Measurements from ENCODE around the gene GFY.
"Not testable (repeated sequence)": the region's sequence is repeated elsewhere in the genome, so short reads cannot be mapped to it uniquely, and the experiment has no call there.

Gene GFY

DNA sequence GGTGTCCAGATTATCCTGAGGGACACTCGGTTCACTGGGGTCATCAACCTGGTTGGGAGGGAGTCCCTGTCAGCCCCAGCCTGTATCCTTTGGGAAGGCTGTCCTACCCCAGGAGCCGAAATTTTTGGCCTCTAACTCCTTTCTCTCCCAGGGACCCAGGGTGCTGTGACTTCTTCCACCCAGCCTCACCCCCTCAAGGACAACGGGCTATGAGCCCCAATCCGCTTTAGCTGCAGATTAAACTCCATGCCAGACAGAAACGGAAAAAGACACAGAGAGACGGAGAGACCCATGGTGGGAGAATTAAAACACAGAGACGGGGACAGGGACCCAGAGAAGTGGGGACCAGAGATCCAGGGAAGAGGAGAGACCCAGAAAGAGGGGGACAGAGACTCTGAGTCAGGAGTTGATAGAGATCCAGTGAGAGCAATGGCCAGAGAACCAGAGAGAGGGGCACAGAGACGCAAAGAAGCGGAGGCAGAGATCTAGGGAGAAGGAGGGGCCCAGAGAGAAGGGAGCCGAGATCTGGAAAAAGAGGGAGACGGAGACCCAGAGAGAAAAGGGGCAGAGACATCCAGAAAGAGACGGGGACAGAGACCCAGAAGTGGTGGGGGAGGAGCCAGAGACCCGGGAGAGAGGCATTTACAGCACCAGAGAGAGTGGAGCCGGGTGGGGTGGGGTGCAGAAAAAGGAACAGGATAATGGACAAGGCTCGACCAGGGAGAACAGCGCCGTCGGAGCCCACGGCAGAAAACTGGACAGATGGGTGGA is 15.4 kb downstream of the GFY start:
- Mint-ChIP-seq H3K4me3 (peak overlapping the region; percentile 44), H3K27ac (no peak overlapping the region), H3K4me1 (ENCODE audit: low read depth) (peaks cover 45% of the 10 kb centered on the region)

DNA sequence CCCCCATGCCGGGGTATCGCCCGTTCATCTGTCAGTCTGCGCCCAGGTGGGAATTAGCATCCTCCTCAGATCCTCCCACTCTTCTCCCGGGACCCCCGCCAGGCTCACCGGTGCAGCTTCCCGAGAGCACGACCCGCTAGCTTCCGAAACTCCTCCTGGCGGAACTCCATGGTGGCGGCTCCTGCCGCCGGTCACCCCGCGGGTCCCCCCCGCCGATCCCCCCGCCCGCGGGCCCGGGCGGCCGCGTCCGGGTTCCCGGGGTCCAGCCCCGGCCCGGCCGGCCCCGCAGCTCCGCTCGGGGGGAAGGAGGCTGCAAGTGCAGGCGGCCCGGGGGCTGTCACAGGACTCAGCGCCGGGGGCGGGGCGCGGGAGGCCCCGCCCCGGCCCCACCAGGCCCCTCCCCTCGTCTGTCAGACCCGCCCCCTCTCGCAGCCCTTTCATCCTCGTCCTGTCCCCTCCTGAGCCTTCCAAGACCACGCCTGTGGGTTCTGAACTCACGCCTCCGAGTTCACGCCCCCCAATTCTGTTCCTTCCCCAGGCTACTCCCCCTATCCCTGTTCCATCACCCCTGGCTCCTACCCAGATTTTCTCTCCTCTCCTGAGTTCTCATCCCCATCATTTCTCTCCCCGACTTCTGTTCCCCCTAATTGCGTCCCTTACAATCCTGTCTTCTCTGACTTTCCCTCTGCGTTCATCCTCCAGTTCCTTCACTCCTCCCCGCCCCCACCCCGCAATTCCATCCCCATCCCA is 16.2 kb downstream of the GFY start, which contains the start of gene SLC17A7:
TSS of gene SLC17A7 (minus strand) at position 318 of the 750 bp plus-strand sequence. CDS start at position 170, 148 bp downstream.
- Mint-ChIP-seq H3K4me1 (ENCODE audit: low read depth) (peaks cover 48% of the 10 kb centered on the region), H3K36me3 (ENCODE audit: low read depth) (peaks cover 8% of the 10 kb centered on the region), H3K9me3 (no peaks in the 10 kb centered on the region), H3K4me3 (peak within 1 kb of the TSS; percentile 74), H3K27me3 (peaks cover 62% of the 10 kb centered on the region), H3K27ac (peak within 1 kb of the TSS; percentile 60)
- intact Hi-C loops (cut with micrococcal nuclease), result no loop called here

More for the DNA sequence above, 15.4 kb downstream of the GFY start:
- intact Hi-C loops (cut with micrococcal nuclease), result no loop called here
- H3K36me3 Mint-ChIP-seq (ENCODE audit: low read depth), result peaks cover under 1% of the 10 kb centered on the region
- no peaks in the 10 kb centered on the region for H3K9me3 Mint-ChIP-seq
- H3K27me3 Mint-ChIP-seq, result peaks cover 69% of the 10 kb centered on the region

DNA sequence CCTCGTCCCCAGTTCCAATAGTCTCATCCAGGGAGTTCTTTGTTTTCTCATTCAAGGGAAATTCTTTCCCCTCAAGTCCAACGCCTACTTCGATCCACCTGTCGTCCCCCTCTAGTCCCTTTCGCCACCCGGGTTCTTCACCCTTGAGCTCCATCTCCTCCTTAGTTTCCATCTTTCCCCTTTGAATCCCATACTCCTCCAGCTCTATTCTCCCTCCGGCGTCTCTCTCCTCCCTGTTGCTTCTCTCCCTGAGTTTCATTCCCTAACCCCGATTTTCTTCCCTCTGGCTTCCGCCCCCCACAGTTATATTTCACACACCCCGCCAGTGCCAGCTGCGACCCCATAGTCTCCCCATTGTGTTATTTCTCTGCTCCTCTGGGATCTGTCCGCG is 16.8 kb downstream of the GFY start:
- Mint-ChIP-seq H3K4me3 (peak overlapping the region; percentile 74), H3K27me3 (peaks cover 56% of the 10 kb centered on the region), H3K36me3 (ENCODE audit: low read depth) (peaks cover 14% of the 10 kb centered on the region), H3K4me1 (ENCODE audit: low read depth) (peaks cover 52% of the 10 kb centered on the region), H3K27ac (peak overlapping the region; percentile 60), H3K9me3 (no peaks in the 10 kb centered on the region)
- intact Hi-C loops (cut with micrococcal nuclease), result no loop called here

DNA sequence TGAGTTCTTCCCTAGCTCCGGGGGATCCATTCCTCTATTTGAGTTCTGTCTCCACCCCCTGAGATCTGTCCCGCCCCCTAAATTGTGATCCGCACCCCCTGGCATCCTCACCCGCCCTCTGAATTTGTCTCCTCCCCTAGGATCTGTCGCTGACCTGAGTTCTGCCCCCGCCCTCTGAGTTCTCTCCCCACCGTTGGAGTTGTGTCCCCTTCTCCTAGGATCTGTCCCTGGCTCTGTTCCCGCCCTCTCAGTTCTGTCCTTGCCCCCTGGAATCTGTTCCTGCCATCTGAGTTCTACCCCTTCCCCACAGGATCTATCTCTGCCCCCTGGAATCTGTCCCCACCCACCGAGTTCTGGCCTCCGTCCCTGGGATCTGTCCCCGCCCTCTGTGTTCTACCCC is 17.2 kb downstream of the GFY start:
- H3K36me3 Mint-ChIP-seq (ENCODE audit: low read depth), result peaks cover 18% of the 10 kb centered on the region
- H3K4me3 Mint-ChIP-seq, result peak overlapping the region; percentile 74
- peaks cover 52% of the 10 kb centered on the region for H3K27me3 Mint-ChIP-seq
- H3K27ac Mint-ChIP-seq, result peak overlapping the region; percentile 60
- H3K4me1 Mint-ChIP-seq (ENCODE audit: low read depth), result peaks cover 56% of the 10 kb centered on the region
- intact Hi-C loops (cut with micrococcal nuclease), result no loop called here
- H3K9me3 Mint-ChIP-seq, result no peaks in the 10 kb centered on the region

DNA sequence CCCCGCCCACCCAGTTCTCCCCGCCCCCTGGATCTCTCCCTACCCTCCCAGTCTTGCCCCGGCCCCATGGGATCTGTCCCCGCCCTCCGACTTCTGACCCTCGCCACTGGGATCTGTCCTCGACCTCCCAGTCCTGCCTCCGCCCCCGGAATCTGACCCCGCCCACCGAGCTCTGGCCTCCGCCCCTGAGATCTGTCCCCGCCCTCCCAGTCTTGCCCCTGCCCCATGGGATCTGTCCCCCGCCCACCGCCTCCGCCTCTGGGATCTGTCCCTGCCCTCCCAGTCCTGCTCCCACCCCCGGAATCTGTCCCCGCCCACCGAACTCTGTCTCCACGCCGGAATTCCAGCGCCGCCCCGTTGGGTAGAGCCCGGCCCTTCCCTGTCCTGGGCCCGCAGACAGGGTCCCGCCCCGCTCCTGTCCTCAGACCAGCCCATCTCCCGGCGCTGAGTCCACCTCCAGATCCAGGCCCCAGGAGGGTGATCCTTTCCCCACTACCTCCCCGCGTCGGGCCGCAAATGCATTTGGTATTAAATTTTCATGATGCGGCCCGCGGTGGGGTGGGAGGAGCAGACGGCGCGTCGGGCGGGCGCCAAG is 17.7 kb downstream of the GFY start:
- peak overlapping the region; percentile 60 for H3K27ac Mint-ChIP-seq
- intact Hi-C loops (cut with micrococcal nuclease), result loop anchor here (1.0 kb wide), 2 partner anchors 8 to 51 kb away; partner anchors contain the start of gene PIH1D1
- peak overlapping the region; percentile 74 for H3K4me3 Mint-ChIP-seq
- peaks cover 47% of the 10 kb centered on the region for H3K27me3 Mint-ChIP-seq
- peaks cover 61% of the 10 kb centered on the region for H3K4me1 Mint-ChIP-seq (ENCODE audit: low read depth)
- H3K36me3 Mint-ChIP-seq (ENCODE audit: low read depth), result peaks cover 23% of the 10 kb centered on the region
- no peaks in the 10 kb centered on the region for H3K9me3 Mint-ChIP-seq

DNA sequence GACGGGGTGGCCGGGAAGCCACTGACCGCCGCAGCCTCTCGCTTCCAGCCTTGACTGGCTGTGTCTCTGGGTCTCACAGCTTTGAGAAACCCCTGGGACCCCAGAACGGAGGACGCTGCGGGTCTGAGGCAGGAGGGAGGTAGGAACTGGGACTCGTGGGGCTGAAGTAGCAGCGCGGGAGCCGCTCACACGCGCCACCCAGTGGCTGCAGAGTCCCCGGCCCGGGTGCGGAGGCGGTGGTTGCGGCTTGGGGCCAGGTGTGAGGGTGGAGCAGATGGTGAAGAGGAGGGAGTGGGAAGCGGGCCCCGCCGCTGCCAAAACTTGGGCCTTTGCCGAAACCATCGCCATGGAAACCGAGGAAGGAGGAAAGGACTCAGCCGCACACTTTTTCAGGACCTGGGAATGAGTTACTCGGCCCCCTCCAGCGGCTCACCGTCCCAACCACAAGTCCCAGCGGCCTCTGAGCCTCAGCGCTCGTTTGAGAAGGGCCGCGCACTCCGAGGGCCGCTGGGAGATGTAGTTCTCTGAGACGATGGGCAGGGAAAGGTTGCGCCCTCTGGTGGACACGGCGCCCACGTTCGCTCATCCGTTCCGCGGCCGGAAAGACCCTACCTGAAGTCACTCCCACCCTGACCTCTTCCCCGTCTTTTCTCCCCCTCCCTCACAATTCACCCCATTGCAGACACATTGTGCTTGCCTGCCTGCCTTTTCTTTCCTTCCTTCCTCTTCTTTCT is 18.3 kb downstream of the GFY start:
- Mint-ChIP-seq H3K4me1 (ENCODE audit: low read depth) (peaks cover 68% of the 10 kb centered on the region), H3K4me3 (peak overlapping the region; percentile 74)

DNA sequence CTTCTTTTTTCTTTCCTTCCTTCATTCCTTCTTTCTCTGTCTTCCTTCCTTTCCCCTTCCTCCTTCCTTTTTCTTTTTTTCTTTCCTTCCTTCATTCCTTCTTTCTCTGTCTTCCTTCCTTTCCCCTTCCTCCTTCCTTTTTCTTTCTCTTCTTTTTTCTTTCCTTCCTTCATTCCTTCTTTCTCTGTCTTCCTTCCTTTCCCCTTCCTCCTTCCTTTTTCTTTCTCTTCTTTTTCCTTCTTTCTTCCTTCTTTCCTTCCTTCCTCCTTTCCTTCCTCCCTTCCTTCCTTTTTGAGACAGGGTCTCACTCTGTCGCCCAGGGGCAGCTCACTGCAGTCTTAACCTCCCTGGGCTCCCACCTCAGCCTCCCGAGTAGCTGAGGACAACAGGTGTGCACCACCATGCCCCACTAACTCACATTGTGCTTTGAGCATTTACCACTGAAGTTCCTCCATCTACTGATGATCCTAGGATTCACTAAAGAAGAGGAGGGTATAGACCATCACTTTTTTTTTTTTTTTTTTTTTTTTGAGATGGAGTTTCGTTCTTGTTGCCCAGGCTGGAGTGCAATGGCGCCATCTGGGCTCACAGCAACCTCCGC is 19.0 kb downstream of the GFY start:
- Mint-ChIP-seq H3K27me3 (peaks cover 33% of the 10 kb centered on the region), H3K4me3 (peak overlapping the region; percentile 74), H3K27ac (peak overlapping the region; percentile 60), H3K36me3 (ENCODE audit: low read depth) (peaks cover 36% of the 10 kb centered on the region), H3K4me1 (ENCODE audit: low read depth) (peaks cover 75% of the 10 kb centered on the region)
- intact Hi-C loops (cut with micrococcal nuclease); H3K9me3 Mint-ChIP-seq: not testable (repeated sequence)

More for the DNA sequence above, 18.3 kb downstream of the GFY start:
- Mint-ChIP-seq H3K27me3 (peaks cover 40% of the 10 kb centered on the region), H3K36me3 (ENCODE audit: low read depth) (peaks cover 30% of the 10 kb centered on the region), H3K9me3 (no peaks in the 10 kb centered on the region), H3K27ac (peak overlapping the region; percentile 60)
- intact Hi-C loops (cut with micrococcal nuclease), result loop anchor here (1.0 kb wide), 2 partner anchors 8 to 51 kb away; partner anchors contain the start of gene PIH1D1

DNA sequence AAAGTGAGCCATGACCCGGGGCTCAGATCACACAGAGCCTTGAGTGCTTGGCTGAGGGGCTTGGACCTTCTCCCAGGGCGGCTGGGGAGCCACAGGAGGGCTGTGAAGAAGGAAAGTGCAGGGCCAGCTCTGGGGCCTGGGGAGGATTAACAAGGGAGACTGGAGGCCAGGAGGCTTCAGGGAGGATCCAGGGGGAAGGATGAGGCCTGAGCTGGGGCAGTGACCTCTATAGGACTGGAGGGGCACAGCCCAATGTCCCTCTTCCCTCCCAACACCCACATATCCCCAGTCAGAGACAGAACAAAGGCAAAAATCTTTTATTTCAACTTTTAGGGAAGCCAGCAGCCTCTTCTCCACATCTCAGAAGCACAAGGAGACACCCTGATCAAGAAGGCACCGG is 20.8 kb downstream of the GFY start:
- no peaks in the 10 kb centered on the region for H3K9me3 Mint-ChIP-seq
- H3K4me1 Mint-ChIP-seq (ENCODE audit: low read depth), result peaks cover 87% of the 10 kb centered on the region
- peaks cover 15% of the 10 kb centered on the region for H3K27me3 Mint-ChIP-seq
- peaks cover 54% of the 10 kb centered on the region for H3K36me3 Mint-ChIP-seq (ENCODE audit: low read depth)
- intact Hi-C loops (cut with micrococcal nuclease), result no loop called here
- H3K4me3 Mint-ChIP-seq, result no peak overlapping the region
- H3K27ac Mint-ChIP-seq, result peak overlapping the region; percentile 74

DNA sequence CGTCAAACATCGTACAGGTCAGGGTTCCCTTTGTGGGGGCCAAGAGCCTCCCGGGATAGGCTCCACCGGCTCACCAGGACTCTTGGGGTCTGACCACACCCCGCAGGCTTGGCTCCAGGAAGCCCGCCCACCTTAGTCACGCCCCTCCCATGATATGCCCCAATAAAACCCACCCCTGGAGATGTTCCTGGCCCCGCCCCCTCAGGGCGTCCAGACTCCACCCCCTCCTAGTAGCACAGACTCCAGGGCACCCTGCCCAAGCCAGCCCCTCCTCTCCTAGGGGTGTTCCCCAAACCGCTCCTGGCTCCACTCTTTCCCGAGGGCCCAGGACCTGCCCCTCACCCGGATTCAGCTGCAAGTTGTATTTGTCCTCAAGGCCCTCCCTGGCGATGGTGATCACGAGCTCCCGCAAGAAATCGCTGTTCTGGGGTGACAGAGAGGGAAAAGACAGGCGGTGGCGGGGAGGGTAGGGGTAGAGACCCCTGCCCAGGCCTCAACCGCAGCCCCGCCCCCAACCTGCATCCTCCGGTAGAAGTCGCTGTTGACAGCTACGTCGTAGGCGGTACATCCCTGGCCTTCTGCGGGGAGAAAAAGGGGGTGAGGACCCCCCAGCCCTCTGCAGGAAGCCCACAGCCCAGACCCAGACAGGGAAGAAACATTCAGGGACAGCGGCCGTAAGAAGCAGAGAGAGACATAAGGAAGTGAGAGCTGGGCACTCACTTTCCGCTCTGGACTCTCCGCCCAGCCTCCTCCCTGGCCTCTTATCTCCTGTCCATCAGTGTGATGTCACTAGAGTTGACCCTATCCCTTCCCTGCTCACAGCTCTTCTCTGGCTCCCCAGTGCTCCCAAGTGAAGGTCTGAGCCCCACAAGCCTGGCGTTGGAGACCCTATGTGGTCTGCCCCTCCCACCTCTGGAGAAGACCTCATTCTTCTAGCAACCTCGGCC is 22.6 kb downstream of the GFY start:
- Mint-ChIP-seq H3K4me3 (no peak overlapping the region), H3K4me1 (ENCODE audit: low read depth) (peaks cover 76% of the 10 kb centered on the region), H3K27me3 (peaks cover under 1% of the 10 kb centered on the region), H3K27ac (peak overlapping the region; percentile 50), H3K9me3 (no peaks in the 10 kb centered on the region), H3K36me3 (ENCODE audit: low read depth) (peaks cover 61% of the 10 kb centered on the region)
- intact Hi-C loops (cut with micrococcal nuclease), result no loop called here

DNA sequence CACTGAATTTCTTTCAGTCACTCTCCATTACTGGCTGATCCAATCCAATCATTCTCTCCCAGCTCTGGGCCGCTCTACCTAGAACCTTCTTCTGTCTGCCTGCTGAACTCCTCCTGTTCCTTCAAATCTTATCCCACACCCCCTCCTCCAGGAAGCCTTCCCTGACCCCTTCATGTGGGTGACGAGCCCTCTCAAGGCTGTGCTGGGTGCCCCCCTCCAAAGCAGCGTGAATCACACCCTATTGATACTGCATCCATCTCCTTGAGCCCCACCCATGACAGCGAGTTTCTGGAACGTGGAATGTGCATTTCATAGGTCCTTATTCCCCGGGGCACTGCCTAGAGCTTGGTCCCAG is 23.2 kb downstream of the GFY start:
- Mint-ChIP-seq H3K4me3 (no peak overlapping the region), H3K27me3 (no peaks in the 10 kb centered on the region), H3K27ac (peak overlapping the region; percentile 50), H3K36me3 (ENCODE audit: low read depth) (peaks cover 67% of the 10 kb centered on the region), H3K4me1 (ENCODE audit: low read depth) (peaks cover 76% of the 10 kb centered on the region), H3K9me3 (no peaks in the 10 kb centered on the region)
- intact Hi-C loops (cut with micrococcal nuclease), result no loop called here

DNA sequence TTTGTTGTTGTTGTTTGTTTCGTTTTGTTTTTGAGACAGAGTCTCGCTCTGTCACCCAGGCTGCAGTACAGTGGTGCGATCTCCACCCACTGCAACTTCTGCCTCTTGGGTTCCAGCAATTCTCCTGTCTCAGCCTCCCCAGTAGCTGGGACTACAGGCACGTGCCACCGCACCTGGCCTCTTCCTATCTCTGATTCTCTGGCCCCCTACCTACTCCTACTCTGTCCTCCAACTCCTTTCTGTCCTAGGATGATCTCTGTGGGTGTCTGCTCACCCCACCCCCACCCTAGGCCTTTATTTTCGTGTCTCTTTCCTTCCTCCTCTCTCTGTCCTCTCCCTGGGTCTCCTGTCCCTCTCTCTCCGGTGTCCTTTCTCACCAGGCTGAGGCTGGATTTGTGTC is 25.2 kb downstream of the GFY start:
- H3K9me3 Mint-ChIP-seq, result no peaks in the 10 kb centered on the region
- peaks cover 70% of the 10 kb centered on the region for H3K4me1 Mint-ChIP-seq (ENCODE audit: low read depth)
- intact Hi-C loops (cut with micrococcal nuclease), result loop anchor here (5.0 kb wide), 1 partner anchor 192 kb away; the partner anchor contains the start of genes RRAS and SCAF1
- H3K36me3 Mint-ChIP-seq (ENCODE audit: low read depth), result peaks cover 82% of the 10 kb centered on the region
- no peaks in the 10 kb centered on the region for H3K27me3 Mint-ChIP-seq
- H3K27ac Mint-ChIP-seq, result peak overlapping the region; percentile 98
- peak overlapping the region; percentile 95 for H3K4me3 Mint-ChIP-seq

DNA sequence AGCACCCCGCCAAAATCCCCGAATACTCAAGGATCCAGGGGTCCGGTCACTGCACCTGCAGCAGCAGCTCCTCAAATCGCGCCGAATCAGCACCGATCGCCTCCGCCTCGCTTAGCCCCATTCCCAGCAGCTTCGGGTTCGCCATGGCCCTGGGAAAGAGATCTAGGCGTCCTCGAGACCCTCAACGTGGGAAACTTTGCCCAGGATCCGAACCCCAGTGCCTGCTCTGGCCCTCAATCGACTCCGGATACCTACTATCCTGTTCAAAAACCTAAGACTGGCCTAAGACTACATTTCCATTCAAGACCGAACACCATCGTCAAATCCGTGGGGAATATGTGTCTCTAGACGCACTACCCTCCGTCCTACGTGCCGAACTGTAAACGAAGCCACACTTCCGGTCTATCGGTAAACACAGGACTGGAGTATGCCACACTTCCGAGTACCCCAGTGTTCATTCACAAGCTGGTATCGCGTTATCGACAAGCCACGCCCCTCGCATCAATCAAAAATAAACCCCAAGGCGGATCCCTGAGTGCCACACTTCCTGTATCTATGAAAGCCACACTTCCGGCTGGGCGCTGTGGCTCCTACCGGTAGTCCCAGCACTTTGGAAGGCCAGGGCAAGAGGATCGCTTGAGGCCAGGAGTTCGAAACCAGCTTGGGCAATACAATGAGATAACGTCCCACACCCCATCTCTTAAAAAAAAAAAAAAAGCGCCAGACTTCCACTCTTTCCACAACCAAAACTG is 26.4 kb downstream of the GFY start, which contains the start of gene PIH1D1:
TSS of gene PIH1D1 (minus strand) at position 385 of the 752 bp plus-strand sequence. CDS start at position 145, 240 bp downstream.
- peaks cover 84% of the 10 kb centered on the region for H3K36me3 Mint-ChIP-seq (ENCODE audit: low read depth)
- peak within 1 kb of the TSS; percentile 98 for H3K27ac Mint-ChIP-seq
- H3K27me3 Mint-ChIP-seq, result no peaks in the 10 kb centered on the region
- H3K4me1 Mint-ChIP-seq (ENCODE audit: low read depth), result peaks cover 66% of the 10 kb centered on the region
- H3K9me3 Mint-ChIP-seq, result no peaks in the 10 kb centered on the region
- H3K4me3 Mint-ChIP-seq, result peak within 1 kb of the TSS; percentile 99
- intact Hi-C loops (cut with micrococcal nuclease), result loop anchor here (1.0 to 5.0 kb wide), 2 partner anchors 8 to 191 kb away; partner anchors contain the start of genes RRAS and SCAF1

Measured in dendritic cell treated with granulocyte-macrophage colony-stimulating factor and Interleukin-4, amounts not matched to agents 40 ng/mL and 50 ng/mL, for 4 days (primary cell).